HG03025 (cell line): ENCODE results near the gene WDR62.

ENCODE experiments used
- ATAC-seq: cut with Tn5 transposase; IDR thresholded peaks from one replicate; pipeline ENCODE4 v1.9.1; 2021; ENCODE audit warnings: mild to moderate bottlenecking, moderate library complexity; ENCODE audit not compliant: unreplicated experiment, low FRiP score

Gene WDR62

DNA sequence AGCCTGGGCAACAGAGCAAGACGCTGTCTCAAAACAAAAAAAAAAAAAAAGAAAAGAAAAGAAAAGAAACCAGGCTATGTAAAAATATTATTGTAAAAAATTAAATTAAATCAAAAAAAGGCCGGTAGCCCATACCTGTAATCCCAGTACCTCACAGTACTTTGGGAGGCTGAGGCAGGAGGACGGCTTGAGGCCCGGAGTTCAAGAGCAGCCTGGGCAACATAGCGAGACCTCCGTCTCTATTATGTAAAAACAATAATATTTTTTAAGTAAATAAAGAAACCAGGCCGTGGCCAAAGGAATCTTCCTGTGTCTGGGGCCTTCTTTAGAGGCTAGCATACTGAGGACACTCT is 84.4 kb downstream of the WDR62 start:
- no peak for ATAC-seq

- peak; percentile 76 for ATAC-seq
Measured at GRCh38 chr19:36139473-36140303, 85.0 kb downstream of the WDR62 start, which contains the start of gene CAPNS1. TSS of gene CAPNS1 (plus strand) at chr19:36140066. CDS start at chr19:36141012, 946 bp downstream.

- no peak for ATAC-seq
Measured at GRCh38 chr19:36140304-36141038, 85.8 kb downstream of the WDR62 start.

DNA sequence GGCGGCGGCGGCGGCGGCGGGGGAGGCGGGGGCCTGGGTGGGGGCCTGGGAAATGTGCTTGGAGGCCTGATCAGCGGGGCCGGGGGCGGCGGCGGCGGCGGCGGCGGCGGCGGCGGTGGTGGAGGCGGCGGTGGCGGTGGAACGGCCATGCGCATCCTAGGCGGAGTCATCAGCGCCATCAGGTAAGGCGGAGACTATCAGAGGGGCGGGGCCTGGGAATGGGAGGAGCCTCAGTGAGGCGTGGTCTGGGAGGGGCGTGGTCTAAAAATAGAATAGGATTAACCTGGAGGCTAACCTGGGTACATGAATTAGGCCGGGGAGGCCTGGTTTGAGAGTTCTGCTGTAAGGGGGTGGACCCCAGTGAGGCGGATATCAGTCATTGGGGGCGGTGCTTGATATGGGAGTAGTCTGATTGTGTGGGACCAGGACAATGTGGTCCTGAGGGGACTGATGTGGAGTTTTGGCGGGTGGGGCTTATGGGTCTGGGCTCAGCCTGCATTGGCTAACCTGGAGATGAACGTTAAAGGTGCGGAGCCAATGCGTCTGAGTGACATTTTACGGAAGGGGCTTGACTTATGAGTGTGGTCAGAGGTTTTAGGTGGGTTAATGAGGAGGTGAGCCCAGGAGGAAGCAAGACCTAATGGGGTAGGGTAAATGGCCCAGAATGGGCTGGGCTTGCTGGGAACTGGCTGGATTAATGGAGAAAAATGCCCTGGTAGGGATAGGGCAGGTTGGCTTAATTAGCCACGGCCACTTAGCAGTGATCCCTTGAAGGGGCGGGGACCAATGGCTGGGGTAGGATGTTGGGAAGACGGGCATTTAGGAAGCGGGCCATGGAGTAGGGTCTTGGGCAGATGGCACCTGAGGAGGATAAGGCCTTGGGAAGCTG is 86.6 kb downstream of the WDR62 start:
- no peak for ATAC-seq

- ATAC-seq, result no peak
Measured at GRCh38 chr19:36142046-36142445, 87.3 kb downstream of the WDR62 start.

DNA sequence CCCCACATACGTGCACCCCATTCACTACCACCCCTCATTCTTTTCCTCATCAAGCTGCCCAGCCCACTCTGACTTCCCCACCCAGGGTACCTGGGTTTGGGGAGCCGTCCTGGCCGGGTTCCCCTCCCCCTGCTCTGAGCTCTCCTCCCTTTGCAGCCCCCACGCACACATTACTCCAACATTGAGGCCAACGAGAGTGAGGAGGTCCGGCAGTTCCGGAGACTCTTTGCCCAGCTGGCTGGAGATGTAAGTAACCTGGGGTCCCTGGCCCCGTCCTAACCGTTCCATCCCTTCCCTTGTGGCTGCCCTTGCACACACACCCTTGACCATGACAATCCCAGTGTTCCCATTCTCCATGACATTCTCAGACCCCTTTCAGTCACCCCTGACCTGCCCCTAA is 87.8 kb downstream of the WDR62 start:
- ATAC-seq, result no peak

DNA sequence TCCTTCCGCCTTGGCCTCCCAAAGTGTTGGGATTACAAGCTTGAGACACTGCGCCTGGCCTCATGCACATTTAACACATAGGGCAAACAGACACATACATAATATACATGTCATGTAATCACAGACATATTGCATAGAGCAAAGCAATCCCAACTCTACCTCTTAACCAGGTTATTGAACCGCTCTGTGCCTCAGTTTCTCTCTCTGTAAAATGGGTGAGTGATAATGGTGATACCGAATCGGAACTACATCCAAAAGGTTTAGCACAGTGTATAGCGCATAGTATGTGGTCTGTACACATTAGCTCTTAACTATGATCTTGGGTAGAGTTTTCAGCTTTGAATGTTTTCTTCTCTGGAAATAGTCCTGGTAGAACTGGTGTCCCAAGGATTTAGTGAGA is 89.9 kb downstream of the WDR62 start:
- no peak for ATAC-seq

DNA sequence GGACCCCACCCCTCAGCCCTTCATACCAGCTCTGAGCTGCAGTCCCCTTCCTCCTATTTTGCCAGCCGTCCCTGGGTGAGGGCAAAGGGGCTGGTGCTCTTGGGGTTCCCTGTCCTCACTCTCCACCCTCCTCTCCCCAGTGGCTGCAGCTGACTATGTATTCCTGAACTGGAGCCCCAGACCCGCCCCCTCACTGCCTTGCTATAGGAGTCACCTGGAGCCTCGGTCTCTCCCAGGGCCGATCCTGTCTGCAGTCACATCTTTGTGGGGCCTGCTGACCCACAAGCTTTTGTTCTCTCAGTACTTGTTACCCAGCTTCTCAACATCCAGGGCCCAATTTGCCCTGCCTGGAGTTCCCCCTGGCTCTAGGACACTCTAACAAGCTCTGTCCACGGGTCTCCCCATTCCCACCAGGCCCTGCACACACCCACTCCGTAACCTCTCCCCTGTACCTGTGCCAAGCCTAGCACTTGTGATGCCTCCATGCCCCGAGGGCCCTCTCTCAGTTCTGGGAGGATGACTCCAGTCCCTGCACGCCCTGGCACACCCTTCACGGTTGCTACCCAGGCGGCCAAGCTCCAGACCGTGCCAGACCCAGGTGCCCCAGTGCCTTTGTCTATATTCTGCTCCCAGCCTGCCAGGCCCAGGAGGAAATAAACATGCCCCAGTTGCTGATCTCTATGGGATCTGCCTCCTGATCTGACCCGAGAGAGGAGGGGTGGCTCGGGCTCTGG is 95.1 kb downstream of the WDR62 start:
- no peak for ATAC-seq

DNA sequence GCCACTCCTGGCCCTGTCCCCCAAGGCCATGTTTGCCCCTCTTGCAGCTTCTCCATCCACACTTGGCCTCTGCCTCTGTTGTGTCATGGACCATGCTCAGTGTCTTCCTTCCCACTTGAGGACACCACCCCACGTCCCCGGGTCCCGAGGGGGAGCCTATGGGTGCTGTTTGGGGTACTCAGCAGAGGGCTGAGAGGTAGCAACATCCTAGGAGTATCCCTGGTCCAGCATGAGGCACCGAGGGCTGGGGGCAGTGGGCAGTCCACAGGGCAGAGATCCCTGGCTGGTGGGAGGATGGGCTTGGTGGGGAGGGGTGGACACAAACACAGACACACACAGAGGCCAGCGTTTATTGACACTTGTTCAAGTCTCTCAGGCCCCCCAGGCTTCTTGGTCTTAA is 95.9 kb downstream of the WDR62 start:
- ATAC-seq, result no peak

DNA sequence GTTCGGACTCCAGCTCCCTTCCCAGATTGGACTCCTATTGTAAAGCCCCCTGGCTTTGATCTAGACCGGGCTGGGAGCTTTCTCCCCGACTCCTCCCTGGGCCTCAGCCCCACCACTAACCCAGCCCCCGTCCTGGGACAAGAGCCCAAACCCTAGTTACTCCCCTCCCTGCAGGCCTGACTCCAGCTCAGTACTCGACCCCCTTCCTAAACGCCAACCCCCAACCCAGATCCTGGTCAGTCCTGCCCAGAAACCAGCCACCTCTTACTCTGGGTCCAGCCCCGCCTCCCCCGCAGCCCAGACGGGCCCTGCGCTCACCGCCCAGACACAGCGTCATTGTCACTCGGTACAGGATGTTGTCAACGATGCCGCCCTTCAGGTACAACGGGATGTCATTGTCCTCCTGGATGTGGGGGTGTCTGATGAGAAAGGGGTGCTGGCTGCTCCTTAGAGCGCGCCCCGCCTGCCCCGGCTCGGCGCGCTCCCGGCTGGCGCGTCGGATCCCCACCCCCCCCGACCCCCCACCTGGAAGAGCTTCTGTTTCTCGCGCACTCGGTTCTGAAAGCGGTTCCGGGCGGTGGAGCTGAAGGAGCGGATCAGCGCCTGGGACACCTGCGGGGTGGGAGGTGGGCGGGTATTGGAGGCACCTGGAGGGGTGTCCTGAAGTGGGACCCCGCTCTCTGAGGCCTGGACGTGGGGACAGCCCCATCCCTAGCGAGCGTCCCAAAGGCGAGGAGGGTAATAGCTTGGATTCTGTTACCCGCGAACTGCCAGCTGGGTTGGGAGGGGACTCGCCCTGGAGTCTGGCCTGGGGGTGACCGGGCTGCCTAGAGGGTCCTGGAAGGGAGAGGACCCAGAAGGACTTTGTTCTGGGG is 96.7 kb downstream of the WDR62 start:
- no peak for ATAC-seq

- no peak for ATAC-seq
Measured at GRCh38 chr19:36152019-36152351, 97.3 kb downstream of the WDR62 start.

DNA sequence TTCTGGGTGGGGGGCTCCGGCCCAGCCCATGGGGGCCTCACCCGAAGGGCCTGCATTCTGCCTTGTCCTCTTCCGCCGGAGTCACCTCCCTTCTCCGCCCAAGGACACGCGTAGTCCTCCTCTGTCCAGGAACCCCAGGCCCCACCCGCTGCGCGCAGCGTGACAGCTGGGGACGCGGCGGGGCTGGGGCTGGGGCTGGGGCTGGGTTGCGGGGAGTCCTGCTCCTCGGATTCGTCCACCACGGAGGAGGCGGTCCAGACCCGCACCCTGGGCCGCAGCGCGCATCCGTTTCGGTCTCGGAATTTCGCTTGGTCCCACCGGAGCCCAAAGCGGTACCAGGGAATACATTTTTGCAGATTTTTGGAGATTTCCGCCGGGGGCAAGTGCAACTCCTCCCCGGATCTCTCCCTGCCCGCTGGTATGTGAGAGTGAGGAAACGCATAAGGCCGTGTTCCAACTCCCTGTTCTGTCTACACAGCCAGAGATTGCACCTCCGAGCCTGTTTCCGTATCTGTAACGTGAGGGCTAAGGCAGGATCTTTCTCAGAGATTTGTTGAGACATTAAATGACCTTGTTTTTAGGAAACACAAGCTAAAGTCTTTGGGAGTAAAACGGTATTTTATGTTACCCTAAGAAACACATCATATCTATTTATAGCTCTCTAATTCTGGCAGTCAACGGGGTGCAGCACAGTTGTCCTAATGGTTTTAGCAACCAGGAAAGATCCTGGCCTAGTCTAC is 97.8 kb downstream of the WDR62 start, which contains the start of gene COX7A1:
COX7A1 (minus strand) TSS at position 96 of the 740 bp plus-strand sequence; CDS start at position 56, 40 bp downstream.
- ATAC-seq, result no peak

DNA sequence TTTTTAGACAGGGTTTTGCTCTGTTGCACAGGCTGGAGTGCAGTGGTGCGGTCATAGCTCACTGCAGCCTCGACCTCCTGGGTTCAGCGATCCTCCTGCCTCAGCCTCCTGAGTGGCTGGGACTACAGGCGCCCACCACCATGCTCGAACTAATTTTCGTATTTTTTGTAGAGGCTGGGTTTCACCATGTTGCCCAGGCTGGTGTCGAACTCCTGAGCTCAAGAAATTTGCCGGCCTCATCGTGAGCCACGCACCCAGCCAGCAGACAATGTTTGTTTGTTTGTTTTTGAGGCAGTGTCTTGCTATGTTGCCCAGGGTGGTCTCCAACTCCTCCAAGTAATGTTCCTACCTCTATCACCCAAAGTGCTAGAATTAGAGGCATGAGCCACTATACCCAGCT is 98.4 kb downstream of the WDR62 start:
- ATAC-seq, result no peak
